KMS-11 (cell line): Measurements from ENCODE around the gene KRTAP20-3.

Source experiments
- H2AFZ ChIP-seq: fragments of 200-600 bp; sonication (generic); 2 replicates; pipeline ENCODE4 v1.6.1; 2016; ENCODE audit warnings: antibody characterized with exemption, mixed run types, low read depth
- H3K27ac ChIP-seq: fragments of 200-600 bp; sonication (generic); 2 replicates; pipeline ENCODE4 v1.6.1; 2016; ENCODE audit warnings: mild to moderate bottlenecking, mixed run types
- H3K27me3 ChIP-seq: fragments of 200-600 bp; sonication (generic); 2 replicates; pipeline ENCODE4 v1.6.1; 2017; ENCODE audit warnings: mild to moderate bottlenecking, low read depth, mixed run types, moderate library complexity; ENCODE audit not compliant: insufficient read depth
- H3K36me3 ChIP-seq: fragments of 200-600 bp; sonication (generic); 2 replicates; pipeline ENCODE4 v1.6.1; 2017; ENCODE audit warnings: mild to moderate bottlenecking, mixed run types; ENCODE audit not compliant: insufficient read depth
- H3K4me1 ChIP-seq: fragments of 200-600 bp; sonication (generic); 2 replicates; pipeline ENCODE4 v1.6.1; 2016; ENCODE audit warnings: mild to moderate bottlenecking, low read depth, mixed run types; ENCODE audit not compliant: poor library complexity, severe bottlenecking
- H3K4me2 ChIP-seq: fragments of 200-600 bp; sonication (generic); 2 replicates; pipeline ENCODE4 v1.7.0; 2016; ENCODE audit warnings: mild to moderate bottlenecking, mixed run types
- H3K4me3 ChIP-seq: fragments of 200-600 bp; sonication (generic); IDR thresholded peaks from 2 replicates; pipeline ENCODE4 v1.6.1; 2017; ENCODE audit warnings: low read depth, low read length, mixed read lengths; ENCODE audit not compliant: insufficient read depth
- H3K79me2 ChIP-seq: fragments of 200-600 bp; sonication (generic); 2 replicates; pipeline ENCODE4 v1.6.1; 2016; ENCODE audit warnings: low read depth, mixed run types; ENCODE audit not compliant: insufficient read depth
- H3K9ac ChIP-seq: fragments of 200-600 bp; sonication (generic); 2 replicates; pipeline ENCODE4 v1.6.1; 2016; ENCODE audit warnings: mild to moderate bottlenecking, mixed run types
- H4K20me1 ChIP-seq: fragments of 200-600 bp; sonication (generic); 2 replicates; pipeline ENCODE4 v1.6.1; 2016; ENCODE audit warnings: mild to moderate bottlenecking, mixed run types; ENCODE audit not compliant: insufficient read depth
- CTCF ChIP-seq: fragments of 200-600 bp; sonication (generic); conservative IDR thresholded peaks from 2 replicates; pipeline ENCODE4 v1.6.1; 2017; ENCODE audit warnings: low read depth, mild to moderate bottlenecking, antibody characterized with exemption, low read length, moderate library complexity, mixed read lengths

The KRTAP20-3 gene

GRCh38 chr21:30620080-30620479 lies 22.6 kb upstream of the KRTAP20-3 start:
- Histone ChIP-seq H2AFZ (no peak overlapping the region), H3K4me1 (no peaks in the 10 kb centered on the region), H3K4me2 (no peak overlapping the region), H3K4me3 (no peak overlapping the region), H3K27me3 (no peaks in the 10 kb centered on the region), H3K9ac (no peak overlapping the region), H3K79me2 (no peaks in the 10 kb centered on the region), H3K27ac (no peak overlapping the region), H4K20me1 (no peaks in the 10 kb centered on the region), H3K36me3 (no peaks in the 10 kb centered on the region)
- TF ChIP-seq CTCF, result no peak

GRCh38 chr21:30620522-30620921 lies 22.1 kb upstream of the KRTAP20-3 start, which contains the start of gene KRTAP20-4:
KRTAP20-4 (plus strand) TSS chr21:30620627.
- Histone ChIP-seq H3K4me2 (no peak within 1 kb of the TSS), H4K20me1 (no peaks in the 10 kb centered on the region), H3K36me3 (no peaks in the 10 kb centered on the region), H2AFZ (no peak within 1 kb of the TSS), H3K9ac (no peak within 1 kb of the TSS), H3K4me3 (no peak within 1 kb of the TSS), H3K4me1 (no peaks in the 10 kb centered on the region), H3K27ac (no peak within 1 kb of the TSS), H3K79me2 (no peaks in the 10 kb centered on the region), H3K27me3 (no peaks in the 10 kb centered on the region)
- no peak for TF ChIP-seq CTCF

- no peak for TF ChIP-seq CTCF
- H3K27ac ChIP-seq, result no peak overlapping the region
- H3K79me2 ChIP-seq, result no peaks in the 10 kb centered on the region
- no peak overlapping the region for H2AFZ ChIP-seq
- no peak overlapping the region for H3K9ac ChIP-seq
- H3K36me3 ChIP-seq, result no peaks in the 10 kb centered on the region
- no peaks in the 10 kb centered on the region for H4K20me1 ChIP-seq
- H3K4me2 ChIP-seq, result no peak overlapping the region
- no peaks in the 10 kb centered on the region for H3K4me1 ChIP-seq
- no peak overlapping the region for H3K4me3 ChIP-seq
- H3K27me3 ChIP-seq, result no peaks in the 10 kb centered on the region
Observed at GRCh38 chr21:30623362-30623761, 19.3 kb upstream of the KRTAP20-3 start.

- Histone ChIP-seq H3K4me2 (no peak overlapping the region), H3K4me1 (no peaks in the 10 kb centered on the region), H3K4me3 (no peak overlapping the region), H4K20me1 (no peaks in the 10 kb centered on the region), H3K27me3 (no peaks in the 10 kb centered on the region), H3K36me3 (no peaks in the 10 kb centered on the region), H3K27ac (no peak overlapping the region), H3K9ac (no peak overlapping the region), H3K79me2 (no peaks in the 10 kb centered on the region), H2AFZ (no peak overlapping the region)
- no peak for TF ChIP-seq CTCF
Observed at GRCh38 chr21:30625449-30626165, 17.1 kb upstream of the KRTAP20-3 start.
